M059J (cell line): ENCODE data around the gene SETD3. TPM values are rescaled to one million over a fixed set of nuclear protein-coding genes. Genes with fewer than 3 reads are reported as not detected.
A peak's percentile ranks its signal among the peaks of the same experiment; 100 is the strongest.

ENCODE experiments used
- DNase-seq: peaks from one replicate; pipeline ENCODE4 v3.0.0-alpha.2; 2012; ENCODE audit warnings: low read depth
- total RNA-seq: library from RNA; depleted of rRNA; stranded (reverse); fragments of >200 nt; shearing (Covaris generic); gene quantifications from 2 replicates; pipeline ENCODE4 v1.2.3, GENCODE V29; 2014

The SETD3 gene
- total RNA-seq, 1 experiment from 2014 or later: 41.5 TPM

- DNase-seq: no peak
These were observed 36.4 kb upstream of the SETD3 start for GRCh38 chr14:99516871-99517642.

DNA sequence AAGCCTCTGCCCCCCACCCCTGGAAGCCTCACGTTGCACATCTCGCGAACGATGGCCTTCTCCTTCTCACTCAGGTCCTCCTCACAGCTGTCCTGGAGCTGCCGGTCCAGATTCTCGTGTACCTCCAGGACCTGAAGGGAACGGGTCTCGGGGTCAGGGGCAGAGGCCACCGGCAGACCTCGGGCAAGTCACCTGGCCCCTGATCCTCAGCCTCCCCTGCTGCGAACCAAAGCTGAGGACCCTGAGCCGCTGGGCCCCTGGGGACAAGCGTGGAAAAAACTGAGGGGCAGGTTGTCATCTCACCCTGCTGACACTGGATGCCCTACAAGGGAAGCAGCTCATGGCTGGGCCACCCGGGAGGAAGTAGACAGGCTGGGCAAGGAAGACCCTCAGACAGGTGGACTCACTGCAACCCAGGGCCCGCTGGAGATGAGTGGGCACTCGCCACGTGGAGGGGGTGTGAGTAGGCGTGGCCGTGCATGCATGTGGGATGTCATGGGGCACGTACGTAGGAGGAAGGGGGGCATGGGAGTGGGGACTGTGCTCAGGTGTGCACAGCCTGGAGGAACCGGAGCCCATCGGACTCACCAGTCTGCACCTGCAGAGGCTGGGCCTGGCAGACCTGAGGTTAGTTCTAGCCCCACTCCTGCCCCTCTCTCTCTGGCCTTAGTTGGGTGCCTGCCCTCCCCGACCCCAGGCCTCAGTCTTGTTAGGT lies 35.7 kb upstream of the SETD3 start:
- DNase-seq: no peak

GRCh38 chr14:99515301-99516155 lies 34.9 kb upstream of the SETD3 start:
- DNase-seq: no peak

DNA sequence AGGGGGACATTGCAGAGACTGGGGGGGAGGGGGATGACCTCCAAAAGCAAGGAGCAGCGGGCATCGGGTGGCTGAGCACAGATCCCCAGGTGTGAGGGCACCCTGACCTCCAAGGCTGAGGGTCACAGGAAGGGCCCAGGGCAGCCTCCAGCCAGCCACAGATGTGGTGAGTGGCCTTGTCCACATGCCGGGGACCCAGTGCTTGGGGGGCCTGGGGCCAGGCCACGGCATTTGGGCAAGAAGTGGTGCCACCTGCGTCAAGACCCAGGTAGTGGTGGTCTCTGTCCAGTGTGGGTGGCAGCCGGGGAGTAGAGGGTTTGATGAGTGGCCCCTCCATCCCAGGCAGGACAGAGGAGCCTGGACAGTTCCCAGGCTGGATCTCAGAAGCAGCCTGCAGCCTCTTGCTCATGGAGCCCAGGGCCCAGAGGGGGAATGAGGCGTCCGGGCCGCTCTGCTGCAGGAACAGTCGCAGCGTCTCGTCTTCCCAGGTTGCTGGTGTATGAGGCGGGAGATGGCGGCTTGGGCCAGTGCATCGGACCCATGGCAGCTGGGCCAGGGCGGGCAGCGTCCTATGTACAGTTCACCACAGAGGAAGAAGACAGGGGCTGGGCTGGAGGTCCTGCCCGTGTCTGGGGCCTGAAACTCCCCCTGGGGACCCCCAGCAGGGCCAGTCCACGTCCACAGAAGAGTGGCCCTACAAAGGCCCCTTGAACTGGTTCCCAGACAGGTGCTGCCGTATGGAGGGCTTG lies 34.1 kb upstream of the SETD3 start:
- no peak for DNase-seq

GRCh38 chr14:99513946-99514551 lies 33.4 kb upstream of the SETD3 start:
- peak; percentile 33 for DNase-seq

- no peak for DNase-seq
These were observed 32.6 kb upstream of the SETD3 start for GRCh38 chr14:99513183-99513694.

GRCh38 chr14:99512571-99513182 lies 32.0 kb upstream of the SETD3 start:
- DNase-seq: no peak

- DNase-seq: no peak
These were observed 31.4 kb upstream of the SETD3 start for GRCh38 chr14:99512110-99512449.

- no peak for DNase-seq
These were observed 30.9 kb upstream of the SETD3 start for GRCh38 chr14:99511421-99512109.

GRCh38 chr14:99510556-99511139 lies 30.0 kb upstream of the SETD3 start:
- no peak for DNase-seq

GRCh38 chr14:99509871-99510555 lies 29.4 kb upstream of the SETD3 start:
- DNase-seq: no peak

- DNase-seq: no peak
These were observed 28.4 kb upstream of the SETD3 start for GRCh38 chr14:99508896-99509629.

- no peak for DNase-seq
These were observed 27.4 kb upstream of the SETD3 start for GRCh38 chr14:99507860-99508640.

DNA sequence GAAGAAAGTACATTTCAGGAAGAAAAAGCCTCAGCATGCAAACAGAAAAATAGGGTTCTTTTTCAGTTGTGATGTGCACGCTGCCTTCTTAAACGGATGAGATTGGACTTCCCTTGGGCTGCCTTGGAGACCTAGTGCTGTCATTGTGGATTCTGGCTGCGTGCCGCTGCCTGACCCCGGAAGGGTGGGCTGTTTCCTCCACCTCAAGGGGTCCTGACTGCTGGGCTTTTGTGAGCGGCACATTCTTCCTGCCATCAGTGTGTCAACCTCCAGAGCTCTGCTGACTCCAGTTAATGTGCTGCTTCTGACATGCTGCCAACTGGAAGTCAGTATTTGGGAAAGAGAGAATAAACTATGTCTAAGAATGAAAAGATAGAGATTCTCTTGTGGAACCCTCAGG lies 25.6 kb upstream of the SETD3 start:
- no peak for DNase-seq

GRCh38 chr14:99505089-99505488 lies 24.4 kb upstream of the SETD3 start:
- DNase-seq: no peak

- DNase-seq: no peak
These were observed 23.3 kb upstream of the SETD3 start for GRCh38 chr14:99503848-99504453.

DNA sequence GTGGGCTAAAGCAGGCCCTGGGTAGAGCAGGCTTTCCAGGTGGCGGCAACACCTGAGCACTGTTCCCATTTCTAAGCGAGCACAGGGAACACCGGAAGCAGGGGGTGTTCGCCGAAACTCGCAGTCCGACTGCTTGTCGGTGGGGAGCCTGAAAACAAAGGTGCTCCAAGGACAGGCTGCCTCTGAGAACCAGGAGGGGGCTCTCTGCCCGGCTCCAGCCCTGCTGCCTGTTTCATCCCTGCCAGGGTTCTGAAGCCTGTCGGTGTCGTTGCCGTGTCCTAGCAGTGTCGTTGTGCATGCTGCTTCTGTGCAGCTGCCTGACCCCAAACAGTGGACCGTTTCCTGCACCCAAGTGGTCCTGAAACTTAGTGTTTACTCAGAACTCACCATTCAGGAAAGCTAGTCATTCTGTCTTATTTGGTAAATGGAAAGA lies 22.3 kb upstream of the SETD3 start:
- DNase-seq: no peak
